ENCODE results near the gene SPO11.

SPO11 gene, protein sequence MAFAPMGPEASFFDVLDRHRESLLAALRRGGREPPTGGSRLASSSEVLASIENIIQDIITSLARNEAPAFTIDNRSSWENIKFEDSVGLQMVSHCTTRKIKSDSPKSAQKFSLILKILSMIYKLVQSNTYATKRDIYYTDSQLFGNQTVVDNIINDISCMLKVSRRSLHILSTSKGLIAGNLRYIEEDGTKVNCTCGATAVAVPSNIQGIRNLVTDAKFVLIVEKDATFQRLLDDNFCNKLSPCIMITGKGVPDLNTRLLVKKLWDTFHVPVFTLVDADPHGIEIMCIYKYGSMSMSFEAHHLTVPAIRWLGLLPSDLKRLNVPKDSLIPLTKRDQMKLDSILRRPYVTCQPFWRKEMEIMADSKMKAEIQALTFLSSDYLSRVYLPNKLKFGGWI

DNA sequence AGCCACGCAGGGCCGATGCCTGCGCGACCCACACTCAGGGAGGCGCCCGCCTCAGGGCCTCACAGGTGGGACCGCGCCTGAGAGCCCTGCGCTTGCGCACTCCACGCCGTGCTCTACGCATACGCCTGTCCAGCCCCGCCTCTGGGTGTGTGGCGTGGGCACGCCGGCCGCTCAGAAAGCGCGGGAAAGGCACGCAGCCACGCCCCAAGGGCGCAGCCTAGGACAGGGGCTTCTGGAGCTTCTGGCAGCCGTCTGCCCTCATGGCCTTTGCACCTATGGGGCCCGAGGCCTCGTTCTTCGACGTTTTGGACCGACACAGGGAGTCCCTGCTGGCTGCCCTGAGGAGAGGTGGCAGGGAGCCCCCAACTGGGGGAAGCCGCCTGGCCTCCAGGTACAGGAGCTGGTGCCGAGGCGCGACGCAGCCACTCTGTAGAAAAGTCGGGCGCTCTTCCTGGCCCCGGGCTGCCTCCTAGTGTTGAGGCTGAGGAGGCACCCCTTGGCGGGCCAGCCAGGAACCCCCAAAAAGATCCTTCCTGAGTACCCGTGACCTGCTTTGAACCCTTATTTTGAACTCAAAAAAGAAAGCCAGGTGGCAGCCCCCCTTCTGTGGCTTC, at the start of gene SPO11:
Gene SPO11, plus strand, starts transcription at position 196 of the 614 bp plus-strand sequence. Its CDS starts 65 bp downstream, at position 261.
- no peak for DNase-seq (ENCODE audit: low spot score)
- Histone ChIP-seq H3K27ac (no peak within 1 kb of the TSS), H3K4me3 (no peak within 1 kb of the TSS)
- TF ChIP-seq, protein P1, sequence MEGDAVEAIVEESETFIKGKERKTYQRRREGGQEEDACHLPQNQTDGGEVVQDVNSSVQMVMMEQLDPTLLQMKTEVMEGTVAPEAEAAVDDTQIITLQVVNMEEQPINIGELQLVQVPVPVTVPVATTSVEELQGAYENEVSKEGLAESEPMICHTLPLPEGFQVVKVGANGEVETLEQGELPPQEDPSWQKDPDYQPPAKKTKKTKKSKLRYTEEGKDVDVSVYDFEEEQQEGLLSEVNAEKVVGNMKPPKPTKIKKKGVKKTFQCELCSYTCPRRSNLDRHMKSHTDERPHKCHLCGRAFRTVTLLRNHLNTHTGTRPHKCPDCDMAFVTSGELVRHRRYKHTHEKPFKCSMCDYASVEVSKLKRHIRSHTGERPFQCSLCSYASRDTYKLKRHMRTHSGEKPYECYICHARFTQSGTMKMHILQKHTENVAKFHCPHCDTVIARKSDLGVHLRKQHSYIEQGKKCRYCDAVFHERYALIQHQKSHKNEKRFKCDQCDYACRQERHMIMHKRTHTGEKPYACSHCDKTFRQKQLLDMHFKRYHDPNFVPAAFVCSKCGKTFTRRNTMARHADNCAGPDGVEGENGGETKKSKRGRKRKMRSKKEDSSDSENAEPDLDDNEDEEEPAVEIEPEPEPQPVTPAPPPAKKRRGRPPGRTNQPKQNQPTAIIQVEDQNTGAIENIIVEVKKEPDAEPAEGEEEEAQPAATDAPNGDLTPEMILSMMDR (IDR thresholded peaks at IDR 0.05): no peak

DNA sequence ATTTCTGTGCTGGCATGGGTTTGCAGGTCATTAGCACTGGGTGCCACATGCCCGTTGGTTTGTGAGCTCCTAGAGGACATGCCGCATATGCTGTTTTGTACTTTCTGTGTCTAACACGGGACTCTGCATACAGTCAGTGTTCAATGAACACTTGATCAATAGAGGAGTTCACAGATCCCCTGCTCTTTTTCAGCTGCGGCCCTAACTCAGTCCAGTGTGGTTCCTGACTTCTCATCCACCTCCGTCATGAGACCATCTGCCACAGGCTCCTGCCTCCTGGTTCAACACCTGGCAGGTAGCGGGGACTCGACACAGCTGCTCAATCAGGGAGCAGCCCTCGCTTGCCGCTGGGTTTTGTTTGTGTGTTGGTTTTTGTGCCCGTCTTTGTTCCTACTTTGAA, 49.4 kb upstream of the SPO11 start:
- no peak for DNase-seq (ENCODE audit: low spot score)
- H3K27ac ChIP-seq: no peak overlapping the region
- H3K4me3 ChIP-seq: no peak overlapping the region
- TF ChIP-seq, protein P1 (IDR thresholded peaks at IDR 0.05): no peak

DNA sequence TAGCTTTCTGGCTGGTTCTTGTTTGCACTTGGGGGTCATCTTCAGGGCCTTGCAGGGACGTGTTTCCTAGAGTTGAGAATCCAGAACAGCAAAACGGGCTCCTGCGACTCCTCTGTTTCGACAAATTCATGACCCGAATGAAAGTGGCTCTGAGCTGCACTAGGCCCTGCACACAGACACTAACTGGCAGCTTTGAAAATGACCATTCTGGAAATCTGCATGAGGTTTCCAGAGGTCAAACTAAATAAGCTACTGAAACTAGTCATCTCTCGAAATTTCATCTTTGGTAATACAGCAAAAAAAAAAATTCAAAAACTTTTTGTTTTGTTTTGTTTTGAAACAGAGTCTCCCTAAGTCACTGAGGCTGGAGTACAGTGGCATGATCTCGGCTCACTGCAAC, 47.7 kb upstream of the SPO11 start:
- H3K4me3 ChIP-seq: no peak overlapping the region
- DNase-seq (ENCODE audit: low spot score): no peak
- TF ChIP-seq, protein P1 (IDR thresholded peaks at IDR 0.05): no peak
- H3K27ac ChIP-seq: no peak overlapping the region

DNA sequence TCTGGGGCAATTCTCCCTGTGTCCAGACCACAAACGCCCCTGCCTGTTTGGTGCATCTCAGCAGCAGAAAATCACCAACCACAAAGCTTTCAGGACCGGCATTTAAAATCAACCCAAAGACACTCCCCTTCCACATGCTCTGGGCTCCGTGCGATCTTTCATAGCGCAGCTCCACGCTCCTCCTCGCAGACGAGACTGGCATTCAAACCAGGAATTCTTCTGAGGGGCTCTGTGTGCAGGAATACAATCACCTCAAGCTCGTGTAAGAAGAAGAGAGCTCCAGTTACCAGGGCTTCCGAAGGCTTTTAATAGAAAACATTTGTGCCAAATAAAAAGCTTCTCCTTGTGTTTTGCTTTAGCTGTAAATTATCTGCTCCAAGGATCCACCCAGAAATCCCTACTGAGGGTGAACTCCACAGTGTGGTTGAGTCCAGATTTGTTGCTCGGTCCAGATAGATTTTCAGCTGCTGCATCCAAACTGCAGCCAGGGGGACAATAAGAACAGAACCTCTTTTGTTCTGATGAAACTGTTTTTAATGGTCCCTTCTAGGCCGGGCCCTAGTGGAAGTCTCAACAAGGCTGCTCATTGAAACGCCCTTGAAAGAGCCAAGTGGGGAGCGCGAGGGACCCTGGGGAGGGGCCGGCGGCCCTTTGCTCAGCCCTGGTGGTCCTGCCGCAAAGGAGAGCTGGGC, 46.8 kb upstream of the SPO11 start:
- DNase-seq (ENCODE audit: low spot score): no peak
- no peak overlapping the region for H3K27ac ChIP-seq
- TF ChIP-seq, protein P1 (IDR thresholded peaks at IDR 0.05): no peak
- no peak overlapping the region for H3K4me3 ChIP-seq

DNA sequence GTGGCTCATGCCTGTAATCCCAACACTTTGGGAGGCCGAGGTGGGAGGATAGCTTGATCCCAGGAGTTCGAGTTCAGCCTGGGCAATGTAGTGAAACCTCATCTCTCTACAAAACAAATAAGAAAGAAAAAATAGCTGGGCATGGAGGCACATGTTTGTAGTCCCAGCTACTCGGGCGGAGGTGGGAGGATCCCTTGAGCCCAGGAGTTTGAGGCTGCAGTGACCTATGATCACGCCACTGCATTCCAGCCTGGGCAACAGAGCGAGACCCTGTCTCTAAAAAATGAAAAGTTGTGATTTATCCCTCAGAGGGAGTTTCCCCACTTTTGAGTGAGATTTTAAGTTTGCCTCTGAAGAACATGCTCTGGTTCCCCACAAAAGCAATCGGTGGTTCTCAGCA, 45.7 kb upstream of the SPO11 start:
- TF ChIP-seq, protein P1 (IDR thresholded peaks at IDR 0.05): no peak
- no peak for DNase-seq (ENCODE audit: low spot score)
- Histone ChIP-seq H3K27ac (no peak overlapping the region), H3K4me3 (no peak overlapping the region)

DNA sequence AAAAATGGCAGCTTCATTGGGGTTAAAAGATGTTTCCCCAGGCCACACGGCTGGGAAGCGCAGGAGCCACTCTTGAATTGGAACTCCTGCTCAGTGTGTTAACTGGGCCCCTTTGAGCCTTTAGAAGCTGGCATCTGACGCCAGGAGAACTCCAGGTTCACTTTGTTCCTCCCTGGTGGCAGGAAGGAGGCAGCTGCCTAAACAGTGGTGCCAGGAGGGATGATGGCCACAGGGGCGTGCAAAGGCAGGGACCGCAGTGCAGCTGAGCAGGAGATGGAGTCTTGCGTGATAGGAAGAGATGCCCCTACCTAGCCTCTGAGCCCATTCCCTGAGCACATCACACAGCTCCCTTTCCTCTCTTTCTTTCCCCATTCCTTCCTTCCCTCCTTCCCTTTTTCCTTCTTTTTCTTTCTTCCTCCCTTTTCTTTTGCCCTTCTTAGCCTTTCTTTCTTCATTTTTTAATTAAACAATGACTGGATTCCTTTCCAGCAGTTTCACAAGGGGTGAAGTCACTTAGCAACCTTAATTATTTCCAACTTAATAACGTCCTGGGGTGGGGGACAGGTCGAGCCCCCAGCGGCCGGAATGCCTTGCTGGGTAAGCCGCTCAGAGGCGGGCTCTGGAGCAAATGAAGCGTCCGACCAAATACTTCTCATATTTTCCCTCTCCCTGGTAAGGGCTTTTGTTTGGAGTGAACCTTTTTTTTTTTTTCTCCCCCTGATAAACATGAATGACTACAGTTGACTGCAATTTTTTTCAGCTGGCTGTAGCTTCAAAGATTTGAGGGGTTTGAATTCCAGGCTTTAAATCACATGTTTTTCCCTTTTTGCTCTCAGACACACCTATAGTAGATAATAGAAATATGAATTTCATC, 42.4 kb upstream of the SPO11 start:
- DNase-seq (ENCODE audit: low spot score): no peak
- Histone ChIP-seq H3K4me3 (no peak overlapping the region), H3K27ac (no peak overlapping the region)
- TF ChIP-seq, protein P1 (IDR thresholded peaks at IDR 0.05): no peak

All from coronary artery (tissue), 2 donors.